NCI-H510A (cell line): ENCODE data around the gene TEKTIP1.
A peak's percentile ranks its signal among the peaks of the same experiment; 100 is the strongest.

Experiments used
- DNase-seq: peaks from one replicate; lab custom pipeline; 2025; lab: John Stamatoyannopoulos, UW

The TEKTIP1 gene

GRCh38 chr19:3538258-3538929 is 580 bp upstream of the TEKTIP1 start:
- DNase-seq = no peak

GRCh38 chr19:3539756-3540118 is 763 bp downstream of the TEKTIP1 start:
- DNase-seq = no peak

- DNase-seq = no peak
Measured at GRCh38 chr19:3543150-3544057, 4.4 kb downstream of the TEKTIP1 start.

- no peak for DNase-seq
Measured at GRCh38 chr19:3544058-3544376, 5.0 kb downstream of the TEKTIP1 start.

GRCh38 chr19:3544742-3545668 is 6.0 kb downstream of the TEKTIP1 start:
- DNase-seq = no peak

GRCh38 chr19:3545669-3546034 is 6.7 kb downstream of the TEKTIP1 start:
- DNase-seq = no peak

- DNase-seq = no peak
Measured at GRCh38 chr19:3546119-3546518, 7.1 kb downstream of the TEKTIP1 start.

GRCh38 chr19:3547301-3547731 is 8.3 kb downstream of the TEKTIP1 start:
- no peak for DNase-seq

GRCh38 chr19:3547767-3548282 is 8.9 kb downstream of the TEKTIP1 start:
- no peak for DNase-seq

GRCh38 chr19:3548606-3549005 is 9.6 kb downstream of the TEKTIP1 start:
- no peak for DNase-seq

GRCh38 chr19:3549816-3550215 is 10.8 kb downstream of the TEKTIP1 start:
- no peak for DNase-seq

- DNase-seq = no peak
Measured at GRCh38 chr19:3550947-3551791, 12.2 kb downstream of the TEKTIP1 start.

GRCh38 chr19:3551792-3552095 is 12.8 kb downstream of the TEKTIP1 start:
- no peak for DNase-seq

- no peak for DNase-seq
Measured at GRCh38 chr19:3554254-3555083, 15.5 kb downstream of the TEKTIP1 start.

- no peak for DNase-seq
Measured at GRCh38 chr19:3555653-3556422, 16.9 kb downstream of the TEKTIP1 start.

GRCh38 chr19:3556423-3556977 is 17.5 kb downstream of the TEKTIP1 start:
- DNase-seq = no peak

- DNase-seq = peak; percentile 23
Measured at GRCh38 chr19:3556978-3557460, 18.0 kb downstream of the TEKTIP1 start.

GRCh38 chr19:3557461-3558248 is 18.7 kb downstream of the TEKTIP1 start, which contains the start of gene MFSD12:
Gene MFSD12, minus strand, starts transcription at chr19:3557586. Its CDS starts 183 bp downstream, at chr19:3557403.
- peak; percentile 66 for DNase-seq
